Gastroesophageal sphincter (tissue), 3 donors: Measurements from ENCODE around the gene SERPINI1.

Experiments used
- EP300 ChIP-seq: sonication (generic); formaldehyde crosslinking; IDR thresholded peaks from one replicate; pipeline ENCODE4 v1.6.1; 2017; ENCODE audit warnings: antibody characterized with exemption, mild to moderate bottlenecking
- POLR2A ChIP-seq, 2 donors: fragments of 450-650 bp; IDR thresholded peaks; one replicate each; pipeline ENCODE4 v1.6.1; 2017; ENCODE audit warnings: antibody characterized with exemption in 2 of 2, mild to moderate bottlenecking in 2 of 2, moderate library complexity in 1 of 2
- POLR2AphosphoS5 ChIP-seq: sonication (generic); formaldehyde crosslinking; IDR thresholded peaks from one replicate; pipeline ENCODE4 v1.6.1; 2017; ENCODE audit warnings: antibody characterized with exemption
- TF ChIP-seq, protein P1 (sequence below), 4 experiments: fragments of 200-600 bp in 2 of 4; fragments of 450-650 bp in 2 of 4; sonication (generic) in 1 of 4; IDR thresholded peaks; one replicate each; pipeline ENCODE4 v1.5.1; 2017 to 2019; ENCODE audit warnings: antibody characterized with exemption in 4 of 4, mild to moderate bottlenecking in 2 of 4, moderate library complexity in 2 of 4

DNA sequence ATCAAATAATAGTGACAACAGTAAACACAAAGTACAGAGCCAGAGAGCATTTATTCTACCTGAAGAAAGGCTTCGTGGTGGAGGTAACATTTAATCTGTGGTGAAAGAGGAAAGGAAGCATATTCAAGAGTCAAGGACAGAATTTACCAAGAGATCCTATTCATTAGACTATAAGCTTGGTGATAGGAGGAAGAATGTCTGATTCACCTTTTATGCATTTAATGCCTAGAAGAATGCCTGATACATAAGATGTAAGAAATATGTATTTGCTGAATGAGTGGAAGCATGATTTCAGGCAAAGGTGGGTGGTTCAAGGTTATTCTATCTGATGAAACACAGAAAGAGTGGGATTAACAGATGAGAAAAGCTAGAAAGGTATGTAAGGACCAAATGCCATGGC lies 119.8 kb downstream of the SERPINI1 start:
- TF ChIP-seq POLR2A (IDR thresholded peaks at IDR 0.05) = no peak
- TF ChIP-seq, protein P1, sequence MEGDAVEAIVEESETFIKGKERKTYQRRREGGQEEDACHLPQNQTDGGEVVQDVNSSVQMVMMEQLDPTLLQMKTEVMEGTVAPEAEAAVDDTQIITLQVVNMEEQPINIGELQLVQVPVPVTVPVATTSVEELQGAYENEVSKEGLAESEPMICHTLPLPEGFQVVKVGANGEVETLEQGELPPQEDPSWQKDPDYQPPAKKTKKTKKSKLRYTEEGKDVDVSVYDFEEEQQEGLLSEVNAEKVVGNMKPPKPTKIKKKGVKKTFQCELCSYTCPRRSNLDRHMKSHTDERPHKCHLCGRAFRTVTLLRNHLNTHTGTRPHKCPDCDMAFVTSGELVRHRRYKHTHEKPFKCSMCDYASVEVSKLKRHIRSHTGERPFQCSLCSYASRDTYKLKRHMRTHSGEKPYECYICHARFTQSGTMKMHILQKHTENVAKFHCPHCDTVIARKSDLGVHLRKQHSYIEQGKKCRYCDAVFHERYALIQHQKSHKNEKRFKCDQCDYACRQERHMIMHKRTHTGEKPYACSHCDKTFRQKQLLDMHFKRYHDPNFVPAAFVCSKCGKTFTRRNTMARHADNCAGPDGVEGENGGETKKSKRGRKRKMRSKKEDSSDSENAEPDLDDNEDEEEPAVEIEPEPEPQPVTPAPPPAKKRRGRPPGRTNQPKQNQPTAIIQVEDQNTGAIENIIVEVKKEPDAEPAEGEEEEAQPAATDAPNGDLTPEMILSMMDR (IDR thresholded peaks at IDR 0.05) = no peak
- TF ChIP-seq POLR2AphosphoS5 = no peak
- no peak for TF ChIP-seq EP300
